ENCODE results near the gene CUBN.

Gene CUBN

DNA sequence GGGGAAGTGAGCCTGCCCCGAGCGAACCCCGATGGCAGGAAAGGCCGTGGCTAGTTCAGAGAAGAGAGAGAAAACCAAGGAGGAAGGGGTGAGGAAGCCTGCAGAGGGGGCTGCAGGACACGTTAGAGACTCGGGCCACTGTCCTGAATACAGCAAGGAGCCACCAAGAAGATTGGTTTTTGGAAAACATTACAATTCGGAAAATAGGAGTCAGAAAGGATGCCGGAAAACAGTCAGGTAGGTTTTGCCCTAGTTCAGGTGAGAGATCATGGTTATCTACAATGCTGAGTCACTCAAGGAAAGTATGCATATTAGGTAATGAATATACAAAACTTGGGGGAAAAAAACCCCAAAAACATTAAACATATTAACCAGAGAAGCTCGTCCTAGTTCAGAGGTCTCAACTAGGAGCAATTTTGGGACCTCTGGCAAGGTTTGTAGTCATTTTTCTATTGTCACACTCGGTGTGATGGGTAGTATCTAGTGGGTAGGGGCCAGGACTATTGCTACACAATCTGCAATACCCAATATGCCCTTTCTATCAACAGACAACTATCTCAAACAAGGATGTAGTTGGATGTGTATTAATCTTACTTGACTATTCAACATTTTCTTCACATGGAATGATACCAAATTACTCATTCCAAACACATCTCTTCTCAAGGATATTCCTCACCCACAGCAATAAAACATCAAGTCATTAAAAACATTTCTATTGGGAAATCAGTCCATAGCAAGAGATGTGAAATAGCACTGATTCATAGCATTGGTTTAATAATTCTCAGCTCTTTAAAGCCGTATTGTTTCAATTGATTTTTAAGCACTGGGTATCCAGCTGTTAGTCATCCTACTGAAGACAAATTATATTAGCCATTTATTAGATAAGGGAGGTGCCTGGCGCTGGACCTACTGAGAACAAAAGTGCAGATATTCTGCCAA is 238.0 kb downstream of the CUBN start:
- H3K36me3 ChIP-seq (ENCODE audit: insufficient read depth, low read length): no peaks in the 10 kb centered on the region
- H3K27ac ChIP-seq: no peak overlapping the region
- no peaks in the 10 kb centered on the region for H3K9me3 ChIP-seq (ENCODE audit: low read depth, low read length)
- DNase-seq (ENCODE audit: low read depth, low spot score): no peak
- TF ChIP-seq POLR2AphosphoS5 (IDR thresholded peaks at IDR 0.05; ENCODE audit: borderline replicate concordance, low read depth, low read length): no peak
- no peak for TF ChIP-seq EZH2 (IDR thresholded peaks at IDR 0.05)
- TF ChIP-seq FOXP2 (optimal IDR thresholded peaks at IDR 0.05; ENCODE audit: control extremely low read depth, extremely low read length, insufficient read depth): no peak
- no peak overlapping the region for H3K4me3 ChIP-seq
- H3K9ac ChIP-seq (ENCODE audit: insufficient read length): no peak overlapping the region

DNA sequence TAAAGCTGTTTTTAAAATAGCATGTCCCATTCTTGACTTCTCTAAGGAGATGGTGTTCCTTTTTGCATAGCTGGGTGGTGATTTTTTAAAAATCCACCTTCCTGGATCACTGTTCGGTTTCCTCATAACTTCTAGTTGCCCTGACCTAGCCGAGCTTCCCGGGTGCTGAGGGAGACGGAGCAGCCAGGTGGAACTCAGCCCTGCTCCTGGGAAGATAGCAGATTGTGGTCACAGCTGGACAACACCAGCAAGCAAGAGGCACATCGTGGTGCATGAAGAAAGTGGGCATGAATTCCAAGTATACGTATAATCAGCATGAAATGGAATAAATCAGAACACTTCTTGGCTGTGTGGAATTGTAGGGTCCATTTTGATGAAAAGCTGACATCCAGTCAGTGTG is 238.9 kb downstream of the CUBN start:
- Histone ChIP-seq H3K9ac (ENCODE audit: insufficient read length) (no peak overlapping the region), H3K4me3 (no peak overlapping the region), H3K36me3 (ENCODE audit: insufficient read depth, low read length) (no peaks in the 10 kb centered on the region), H3K27ac (no peak overlapping the region), H3K9me3 (ENCODE audit: low read depth, low read length) (no peaks in the 10 kb centered on the region)
- no peak for DNase-seq (ENCODE audit: low read depth, low spot score)
- TF ChIP-seq FOXP2 (optimal IDR thresholded peaks at IDR 0.05; ENCODE audit: control extremely low read depth, extremely low read length, insufficient read depth) (no peak), EZH2 (IDR thresholded peaks at IDR 0.05) (no peak), POLR2AphosphoS5 (IDR thresholded peaks at IDR 0.05; ENCODE audit: borderline replicate concordance, low read depth, low read length) (no peak)

DNA sequence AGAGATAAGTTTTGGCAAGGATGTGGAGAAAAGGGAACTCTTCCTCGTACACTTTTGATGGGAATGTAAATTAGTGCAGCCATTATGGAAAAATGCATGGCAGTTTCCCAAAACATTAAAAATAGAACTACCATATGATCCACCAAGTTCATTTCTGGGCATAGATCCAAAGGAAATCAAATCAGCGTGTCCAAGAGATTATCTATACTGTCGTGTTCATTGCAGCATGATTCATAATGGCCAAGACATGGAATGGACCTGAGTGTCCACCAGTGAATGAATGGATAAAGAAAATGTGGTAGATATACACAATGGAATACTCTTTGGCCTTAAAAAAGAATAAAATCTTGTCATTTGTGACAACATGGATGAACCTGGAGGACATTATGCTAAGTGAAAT is 242.0 kb downstream of the CUBN start:
- DNase-seq (ENCODE audit: low read depth, low spot score): no peak
- Histone ChIP-seq H3K4me3 (no peak overlapping the region), H3K9ac (ENCODE audit: insufficient read length) (no peak overlapping the region), H3K9me3 (ENCODE audit: low read depth, low read length) (no peaks in the 10 kb centered on the region), H3K36me3 (ENCODE audit: insufficient read depth, low read length) (no peaks in the 10 kb centered on the region), H3K27ac (no peak overlapping the region)
- TF ChIP-seq EZH2 (IDR thresholded peaks at IDR 0.05) (no peak), FOXP2 (optimal IDR thresholded peaks at IDR 0.05; ENCODE audit: control extremely low read depth, extremely low read length, insufficient read depth) (no peak), POLR2AphosphoS5 (IDR thresholded peaks at IDR 0.05; ENCODE audit: borderline replicate concordance, low read depth, low read length) (no peak)

DNA sequence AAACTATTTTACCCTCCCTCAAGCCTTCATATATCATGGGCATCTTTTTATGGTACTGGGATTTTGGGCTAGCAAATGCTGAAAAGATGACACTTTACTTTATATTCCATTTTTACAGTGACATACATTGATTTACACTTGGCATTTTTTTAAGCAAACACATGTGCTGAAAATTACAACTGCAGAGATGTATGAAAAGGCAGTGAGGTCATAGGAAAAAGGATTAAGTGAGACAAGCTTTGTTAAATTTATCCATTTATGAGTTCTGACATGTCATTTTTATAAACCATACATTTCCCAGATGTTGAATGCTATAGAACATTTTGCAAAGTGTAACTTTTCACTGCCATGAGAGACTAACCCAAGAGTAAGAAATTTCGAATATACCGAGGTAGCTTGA is 243.6 kb downstream of the CUBN start:
- no peak for DNase-seq (ENCODE audit: low read depth, low spot score)
- Histone ChIP-seq H3K9ac (ENCODE audit: insufficient read length) (no peak overlapping the region), H3K4me3 (no peak overlapping the region), H3K9me3 (ENCODE audit: low read depth, low read length) (no peaks in the 10 kb centered on the region), H3K36me3 (ENCODE audit: insufficient read depth, low read length) (no peaks in the 10 kb centered on the region), H3K27ac (no peak overlapping the region)
- TF ChIP-seq EZH2 (IDR thresholded peaks at IDR 0.05): no peak
- TF ChIP-seq FOXP2 (optimal IDR thresholded peaks at IDR 0.05; ENCODE audit: control extremely low read depth, extremely low read length, insufficient read depth): no peak
- TF ChIP-seq POLR2AphosphoS5 (IDR thresholded peaks at IDR 0.05; ENCODE audit: borderline replicate concordance, low read depth, low read length): no peak

DNA sequence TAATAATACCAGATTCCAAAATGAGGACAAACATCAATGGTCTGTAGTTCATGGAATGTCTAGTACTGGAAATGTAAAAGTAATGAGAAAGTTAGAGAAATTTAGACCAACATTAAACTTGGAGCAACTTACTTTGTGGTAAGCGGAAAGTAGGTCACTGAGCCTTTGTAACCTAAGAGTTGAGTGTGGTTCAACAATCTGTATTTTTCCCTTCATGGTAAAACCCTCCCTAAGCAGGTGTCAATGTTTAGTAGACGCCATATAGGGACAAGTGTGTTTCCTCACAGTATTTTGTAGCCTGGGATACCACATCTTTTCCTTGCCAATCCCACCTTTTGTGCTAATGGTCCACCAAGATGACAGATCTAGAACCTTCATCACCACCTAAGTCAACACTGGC is 245.1 kb downstream of the CUBN start:
- no peak for DNase-seq (ENCODE audit: low read depth, low spot score)
- Histone ChIP-seq H3K9ac (ENCODE audit: insufficient read length) (no peak overlapping the region), H3K27ac (no peak overlapping the region), H3K4me3 (no peak overlapping the region), H3K36me3 (ENCODE audit: insufficient read depth, low read length) (no peaks in the 10 kb centered on the region), H3K9me3 (ENCODE audit: low read depth, low read length) (no peaks in the 10 kb centered on the region)
- TF ChIP-seq FOXP2 (optimal IDR thresholded peaks at IDR 0.05; ENCODE audit: control extremely low read depth, extremely low read length, insufficient read depth) (no peak), POLR2AphosphoS5 (IDR thresholded peaks at IDR 0.05; ENCODE audit: borderline replicate concordance, low read depth, low read length) (no peak), EZH2 (IDR thresholded peaks at IDR 0.05) (no peak)

DNA sequence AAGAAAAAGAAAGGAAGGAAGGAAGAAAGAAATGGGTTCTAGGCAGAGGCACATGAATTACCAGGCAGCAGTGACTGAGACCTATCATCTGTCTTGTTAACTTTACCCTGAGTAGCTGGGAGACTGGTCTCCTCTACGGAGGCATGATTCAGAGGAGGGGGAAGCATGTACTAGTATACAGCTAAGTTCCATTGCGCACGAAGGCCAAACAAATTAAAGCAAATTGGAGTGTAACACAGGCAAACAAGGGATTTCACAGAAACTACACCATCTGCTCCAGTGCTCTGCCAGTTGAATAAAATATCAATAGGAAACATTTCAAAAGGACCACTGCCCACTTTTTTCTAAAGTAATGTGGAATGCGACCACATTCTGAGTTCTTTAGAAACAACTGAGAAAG is 246.5 kb downstream of the CUBN start:
- Histone ChIP-seq H3K36me3 (ENCODE audit: insufficient read depth, low read length) (no peaks in the 10 kb centered on the region), H3K9me3 (ENCODE audit: low read depth, low read length) (no peaks in the 10 kb centered on the region), H3K27ac (no peak overlapping the region), H3K4me3 (no peak overlapping the region), H3K9ac (ENCODE audit: insufficient read length) (no peak overlapping the region)
- TF ChIP-seq POLR2AphosphoS5 (IDR thresholded peaks at IDR 0.05; ENCODE audit: borderline replicate concordance, low read depth, low read length) (no peak), EZH2 (IDR thresholded peaks at IDR 0.05) (no peak), FOXP2 (optimal IDR thresholded peaks at IDR 0.05; ENCODE audit: control extremely low read depth, extremely low read length, insufficient read depth) (no peak)
- DNase-seq (ENCODE audit: low read depth, low spot score): no peak

DNA sequence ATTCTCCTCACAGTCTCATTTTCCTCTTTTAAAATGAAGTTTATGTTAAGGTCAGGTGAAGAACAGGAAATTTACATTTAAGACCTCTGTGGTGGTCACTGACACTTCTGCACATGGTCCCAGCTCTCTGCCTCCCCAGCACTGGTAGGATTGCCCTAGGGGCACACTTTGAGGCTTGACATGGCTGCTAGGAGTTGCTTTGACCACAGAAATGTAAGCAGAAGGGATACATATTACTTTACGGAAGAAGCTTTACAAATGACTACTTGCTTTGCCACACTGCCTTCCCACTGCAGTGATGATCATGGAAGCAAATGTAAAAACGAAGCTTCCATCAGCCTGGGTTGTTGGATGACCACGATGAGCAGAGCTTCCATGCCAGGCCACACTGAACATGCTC is 259.3 kb downstream of the CUBN start:
- Histone ChIP-seq H3K4me3 (no peak overlapping the region), H3K36me3 (ENCODE audit: insufficient read depth, low read length) (no peaks in the 10 kb centered on the region)

DNA sequence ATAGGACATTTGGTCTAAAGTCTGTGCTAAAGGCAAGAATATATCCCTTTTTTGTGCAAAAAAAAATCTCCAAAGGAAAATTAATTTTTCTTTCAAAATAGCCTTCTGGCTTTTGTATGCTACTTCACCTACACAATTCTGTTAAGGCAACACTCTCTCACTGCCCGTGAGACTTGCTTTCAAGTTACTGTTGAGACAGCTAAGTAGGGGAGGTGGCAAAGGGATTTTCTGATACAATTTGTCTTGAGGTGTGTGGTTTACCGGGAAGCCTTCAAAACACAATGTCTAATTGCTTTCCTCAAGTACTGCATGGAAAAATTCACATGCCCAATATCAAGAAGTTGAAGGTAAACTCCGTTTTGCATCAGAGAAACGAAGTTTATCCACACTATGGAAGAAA is 261.6 kb downstream of the CUBN start:
- Histone ChIP-seq H3K4me3 (no peak overlapping the region), H3K27ac (no peak overlapping the region), H3K9ac (ENCODE audit: insufficient read length) (no peak overlapping the region), H3K9me3 (ENCODE audit: low read depth, low read length) (no peaks in the 10 kb centered on the region), H3K36me3 (ENCODE audit: insufficient read depth, low read length) (no peaks in the 10 kb centered on the region)
- TF ChIP-seq FOXP2 (optimal IDR thresholded peaks at IDR 0.05; ENCODE audit: control extremely low read depth, extremely low read length, insufficient read depth): no peak
- no peak for TF ChIP-seq EZH2 (IDR thresholded peaks at IDR 0.05)
- TF ChIP-seq POLR2AphosphoS5 (IDR thresholded peaks at IDR 0.05; ENCODE audit: borderline replicate concordance, low read depth, low read length): no peak
- no peak for DNase-seq (ENCODE audit: low read depth, low spot score)

More for the DNA sequence above, 259.3 kb downstream of the CUBN start:
- no peak for DNase-seq (ENCODE audit: low read depth, low spot score)
- H3K9ac ChIP-seq (ENCODE audit: insufficient read length): no peak overlapping the region
- no peak for TF ChIP-seq EZH2 (IDR thresholded peaks at IDR 0.05)
- TF ChIP-seq POLR2AphosphoS5 (IDR thresholded peaks at IDR 0.05; ENCODE audit: borderline replicate concordance, low read depth, low read length): no peak
- TF ChIP-seq FOXP2 (optimal IDR thresholded peaks at IDR 0.05; ENCODE audit: control extremely low read depth, extremely low read length, insufficient read depth): no peak
- no peak overlapping the region for H3K27ac ChIP-seq
- H3K9me3 ChIP-seq (ENCODE audit: low read depth, low read length): no peaks in the 10 kb centered on the region

Measured in SK-N-MC (cell line).